Measurements from ENCODE around the gene ELAVL1. TPM values are rescaled to one million over a fixed set of nuclear protein-coding genes. Genes with fewer than 3 reads are reported as not detected.

ELAVL1 gene
- total and polyA plus RNA-seq, 9 of the 15 experiments (the other 6 are each of a cell fraction or from before 2014, with no cell fraction given) = 4.3 to 172 (median 69.2) TPM

DNA sequence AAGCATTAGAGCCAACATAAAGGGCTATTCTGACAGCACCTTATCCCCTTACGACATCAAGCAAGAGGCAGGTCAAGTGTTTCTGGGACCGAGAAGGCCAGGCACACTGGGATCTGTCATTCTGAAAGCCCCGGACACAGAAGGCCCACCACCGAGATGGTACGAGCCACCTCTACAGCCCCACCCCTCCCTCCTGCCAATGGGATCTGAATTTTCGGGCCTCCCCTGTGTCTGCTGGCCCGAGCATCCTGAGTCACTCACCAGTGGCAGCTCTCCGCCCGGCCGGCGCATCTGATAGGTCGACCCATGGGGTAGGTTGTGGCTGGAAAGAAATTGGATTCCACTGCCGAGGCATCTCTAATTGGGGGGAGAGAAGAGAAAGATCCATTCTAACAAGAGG, 64.6 kb downstream of the ELAVL1 start (continued):
- TF ChIP-seq PRDM10 (IDR thresholded peaks at IDR 0.05; ENCODE audit: partially characterized antibody) (peak; percentile 21), RFX5 (IDR thresholded peaks at IDR 0.05; ENCODE audit: low read depth, low read length) (no peak), IFI16 (CRISPR knock-in tag; IDR thresholded peaks at IDR 0.05) (no peak), ZNF239 (CRISPR knock-in tag; IDR thresholded peaks at IDR 0.05) (no peak)

DNA sequence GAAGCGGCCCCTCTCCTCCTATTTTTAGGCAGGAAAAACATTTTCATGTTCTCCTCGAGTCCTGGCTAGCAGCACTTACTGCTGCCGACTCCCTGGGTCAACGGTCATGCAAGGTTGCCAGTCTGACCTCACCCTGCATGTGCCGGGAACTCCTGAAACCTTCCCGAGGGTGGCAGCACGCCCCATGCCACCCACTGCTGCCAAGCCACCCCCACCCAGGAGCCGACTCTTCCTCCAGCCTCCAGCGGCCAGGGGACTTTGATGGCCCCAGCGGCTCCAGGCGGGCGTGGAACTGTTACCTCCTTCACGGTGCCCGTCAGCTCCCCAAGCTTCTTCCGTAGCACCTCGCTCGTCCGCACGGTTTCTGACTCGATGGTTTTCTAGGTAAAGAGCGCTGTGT, 70.7 kb downstream of the ELAVL1 start:
- FAIRE-seq = no peak

More for the DNA sequence above, 70.7 kb downstream of the ELAVL1 start:
- Histone ChIP-seq H3K9me3 (replicated peaks; ENCODE audit: control insufficient read depth, insufficient read depth, low read depth, low read length) (no peaks in the 10 kb centered on the region), H3K4me3 (no peak overlapping the region), H3K27me3 (ENCODE audit: control insufficient read depth in 2 of 2, insufficient read depth in 2 of 2, low read length in 2 of 2) (no peaks in the 10 kb centered on the region), H3K4me2 (ENCODE audit: insufficient read depth, low read length) (no peak overlapping the region), H3K9me1 (ENCODE audit: control insufficient read depth, insufficient read depth, low read length) (no peaks in the 10 kb centered on the region), H2AFZ (ENCODE audit: low read depth, low read length) (no peak overlapping the region), H3K36me3 (ENCODE audit: control insufficient read depth, insufficient read depth, low read length) (peaks cover 95% of the 10 kb centered on the region), H3K27ac (ENCODE audit: extremely low read depth, low read depth, low read length) (no peak overlapping the region), H3K9ac (ENCODE audit: insufficient read depth in 1 of 2, low read depth in 2 of 2, low read length in 2 of 2) (no peak overlapping the region; a peak in 1 of 4 replicates), H4K20me1 (replicated peaks; ENCODE audit: control insufficient read depth, insufficient read depth, low read length) (no peaks in the 10 kb centered on the region; the same call in 1 of the 2 replicates), H3K4me1 (replicated peaks in 1 of 2; ENCODE audit: control insufficient read depth in 2 of 2, insufficient read depth in 2 of 2, low read length in 2 of 2) (peaks cover 0 to 35% of the 10 kb centered on the region in 2 experiments; a peak in 3 of 5 replicates), H3K79me2 (ENCODE audit: control insufficient read depth, insufficient read depth, low read length) (peaks cover 17% of the 10 kb centered on the region)
- POLR2A ChIA-PET = interaction anchor here (1.2 to 1.3 kb wide), 2 partner anchors 8 to 9 kb away, joined by 5 read pairs; partner anchors contain the start of gene TIMM44
- CTCF ChIA-PET (ENCODE audit: low intra/inter-chr PET ratio) = no interaction called here
- DNase-seq (ENCODE audit: extremely low read depth in 1 of 4, low spot score in 3 of 4) (no peak), ATAC-seq (no peak)
- TF ChIP-seq RBFOX2 (IDR thresholded peaks at IDR 0.05; ENCODE audit: low read depth, low read length) (peak; percentile 43), JUN (IDR thresholded peaks at IDR 0.05; ENCODE audit: borderline replicate concordance, low read depth, low read length) (no peak), JUN (CRISPR knock-in tag; IDR thresholded peaks at IDR 0.05; ENCODE audit: borderline replicate concordance) (no peak), WHSC1 (IDR thresholded peaks at IDR 0.05; ENCODE audit: low read length) (no peak), ZNF77 (CRISPR knock-in tag; IDR thresholded peaks at IDR 0.05) (no peak)
- BruUV-seq (replicated peaks) = no TSS peak
- in situ Hi-C loops (cut with MboI) = no loop called here
- intact Hi-C loops (cut with micrococcal nuclease) = no loop called here
- 97% methylated on average over 13 of the region's 21 CpGs for WGBS (ENCODE audit: insufficient coverage, low coverage, missing lambda C conversion rate)
